Neural cell (in vitro differentiated cells): ENCODE data around the gene ZXDC. TPM values are rescaled to one million over a fixed set of nuclear protein-coding genes. Genes with fewer than 3 reads are reported as not detected.

ENCODE experiments used
- H2AFZ ChIP-seq: fragments of 200-600, 300-800 bp; sonication (generic), shearing (Covaris generic); 2 replicates; pipeline ENCODE4 v1.6.0; 2014; ENCODE audit warnings: low read depth, mild to moderate bottlenecking, antibody characterized with exemption, low read length, moderate library complexity
- H3F3A ChIP-seq: fragments of 200-600 bp; shearing (Covaris generic); 2 replicates; pipeline ENCODE4 v1.6.1; 2016; ENCODE audit warnings: mild to moderate bottlenecking, moderate library complexity, mixed read lengths, antibody characterized with exemption, low read length; ENCODE audit not compliant: insufficient read depth, poor library complexity, severe bottlenecking
- H3K27ac ChIP-seq: fragments of 200-600, 300-800 bp; sonication (generic), shearing (Covaris generic); 2 replicates; pipeline ENCODE4 v1.5.1; 2014; ENCODE audit warnings: mild to moderate bottlenecking, low read length, moderate library complexity
- H3K27me3 ChIP-seq: fragments of 300-800, 200-600 bp; sonication (generic), shearing (Covaris generic); 2 replicates; pipeline ENCODE4 v1.6.0; 2014; ENCODE audit warnings: mild to moderate bottlenecking, low read depth, low read length, moderate library complexity; ENCODE audit not compliant: insufficient read depth
- H3K36me3 ChIP-seq: fragments of 300-800, 200-600 bp; sonication (generic), shearing (Covaris generic); 2 replicates; pipeline ENCODE4 v1.5.1; 2014; ENCODE audit warnings: mild to moderate bottlenecking, antibody characterized with exemption, low read length, moderate library complexity; ENCODE audit not compliant: insufficient read depth
- H3K4me2 ChIP-seq: fragments of 300-800, 200-600 bp; sonication (generic), shearing (Covaris generic); 2 replicates; pipeline ENCODE4 v1.6.0; 2014; ENCODE audit warnings: mild to moderate bottlenecking, low read length
- H3K4me3 ChIP-seq: fragments of 300-800, 200-600 bp; sonication (generic), shearing (Covaris generic); 2 replicates; pipeline ENCODE4 v1.5.1; 2014; ENCODE audit warnings: mild to moderate bottlenecking, low read length, moderate library complexity
- H3K79me2 ChIP-seq: fragments of 200-600 bp; shearing (Covaris generic); replicated peaks from 2 replicates; pipeline ENCODE4 v1.6.0; 2014; ENCODE audit warnings: mild to moderate bottlenecking, low read length, moderate library complexity; ENCODE audit not compliant: insufficient read depth
- H3K9ac ChIP-seq: fragments of 300-800, 200-600 bp; sonication (generic), shearing (Covaris generic); 2 replicates; pipeline ENCODE4 v1.6.1; 2016; ENCODE audit warnings: mild to moderate bottlenecking, low read length, mixed read lengths
- H3K9me2 ChIP-seq: fragments of 200-600 bp; shearing (Covaris generic); 2 replicates; pipeline ENCODE4 v1.6.1; 2016; ENCODE audit warnings: mild to moderate bottlenecking, low read length, mixed read lengths; ENCODE audit not compliant: insufficient read depth
- H3K9me3 ChIP-seq: fragments of 200-600, 300-800 bp; sonication (generic), shearing (Covaris generic); 2 replicates; pipeline ENCODE4 v1.6.1; 2016; ENCODE audit warnings: mild to moderate bottlenecking, mixed run types, low read length, moderate library complexity, mixed read lengths
- H4K20me1 ChIP-seq: fragments of 200-600 bp; shearing (Covaris generic); 2 replicates; pipeline ENCODE4 v1.6.1; 2016; ENCODE audit warnings: mild to moderate bottlenecking, mixed run types; ENCODE audit not compliant: insufficient read depth
- CTCF ChIP-seq: fragments of 450-650 bp; IDR thresholded peaks from 2 replicates; pipeline ENCODE4 v1.5.1; 2014; ENCODE audit warnings: antibody characterized with exemption, mild to moderate bottlenecking, moderate library complexity; ENCODE audit not compliant: poor library complexity, severe bottlenecking
- EP300 ChIP-seq: fragments of 450-650 bp; conservative IDR thresholded peaks from 2 replicates; pipeline ENCODE4 v1.6.1; 2014; ENCODE audit warnings: antibody characterized with exemption, mild to moderate bottlenecking, moderate library complexity; ENCODE audit not compliant: poor library complexity, severe bottlenecking
- EZH2 ChIP-seq: fragments of 200-600, 300-800 bp; shearing (Covaris generic), sonication (generic); IDR thresholded peaks from 2 replicates; pipeline ENCODE4 v1.6.1; 2014; ENCODE audit warnings: antibody characterized with exemption, low read length, borderline replicate concordance, mild to moderate bottlenecking; ENCODE audit not compliant: insufficient read depth, poor library complexity, severe bottlenecking
- MXI1 ChIP-seq: fragments of 450-650 bp; conservative IDR thresholded peaks from 2 replicates; pipeline ENCODE4 v1.6.1; 2014; ENCODE audit warnings: antibody characterized with exemption, mild to moderate bottlenecking; ENCODE audit not compliant: poor library complexity, severe bottlenecking
- POLR2AphosphoS5 ChIP-seq: IDR thresholded peaks from 2 replicates; pipeline ENCODE4 v1.6.1; 2012
- RAD21 ChIP-seq: fragments of 450-650 bp; conservative IDR thresholded peaks from 2 replicates; pipeline ENCODE4 v1.6.1; 2014; ENCODE audit warnings: antibody characterized with exemption, mild to moderate bottlenecking, moderate library complexity
- REST ChIP-seq: IDR thresholded peaks from 2 replicates; pipeline ENCODE4 v1.6.1; 2012; ENCODE audit warnings: borderline replicate concordance
- SMC3 ChIP-seq: fragments of 450-650 bp; conservative IDR thresholded peaks from 2 replicates; pipeline ENCODE4 v1.6.1; 2014; ENCODE audit warnings: antibody characterized with exemption, mild to moderate bottlenecking, moderate library complexity; ENCODE audit not compliant: poor library complexity
- TAF1 ChIP-seq: IDR thresholded peaks from 2 replicates; pipeline ENCODE4 v1.6.1; 2012; ENCODE audit warnings: low read depth
- polyA plus RNA-seq: library from polyadenylated mRNA; depleted of rRNA; stranded (reverse); fragments of >200 nt; gene quantifications from 2 replicates; pipeline ENCODE4 v1.2.3, GENCODE V29; 2014

Gene ZXDC
- polyA plus RNA-seq, 1 donor from 2014 or later, result 22.2 TPM

GRCh38 chr3:126501736-126502135 lies 26.0 kb upstream of the ZXDC start:
- Histone ChIP-seq H3K79me2 (no peaks in the 10 kb centered on the region), H3K27me3 (no peaks in the 10 kb centered on the region), H3K4me2 (no peak overlapping the region), H4K20me1 (no peaks in the 10 kb centered on the region), H3K4me3 (no peak overlapping the region), H3K9me2 (no peaks in the 10 kb centered on the region), H3K9ac (no peak overlapping the region), H3K27ac (no peak overlapping the region), H3K36me3 (no peaks in the 10 kb centered on the region), H3F3A (no peaks in the 10 kb centered on the region), H2AFZ (no peak overlapping the region), H3K9me3 (no peaks in the 10 kb centered on the region)
- TF ChIP-seq SMC3 (no peak), TAF1 (no peak), EP300 (no peak), EZH2 (no peak), REST (no peak), MXI1 (no peak), POLR2AphosphoS5 (no peak), RAD21 (no peak), CTCF (no peak)

- Histone ChIP-seq H3K9me2 (no peaks in the 10 kb centered on the region), H4K20me1 (no peaks in the 10 kb centered on the region), H3K27ac (no peak overlapping the region), H2AFZ (no peak overlapping the region), H3K4me2 (no peak overlapping the region), H3K36me3 (no peaks in the 10 kb centered on the region), H3K4me3 (no peak overlapping the region), H3K27me3 (no peaks in the 10 kb centered on the region), H3K9me3 (no peaks in the 10 kb centered on the region), H3F3A (no peaks in the 10 kb centered on the region), H3K9ac (no peak overlapping the region), H3K79me2 (no peaks in the 10 kb centered on the region)
- no peak for TF ChIP-seq CTCF
- TF ChIP-seq POLR2AphosphoS5, result no peak
- no peak for TF ChIP-seq MXI1
Observed at GRCh38 chr3:126501054-126501453, 25.4 kb upstream of the ZXDC start.
